HepG2 (cell line): ENCODE results near the gene MSI2.

Experiments
- ZC3H4 ChIP-seq: sonication (generic); formaldehyde crosslinking; IDR thresholded peaks from 2 replicates; pipeline ENCODE4 v1.4.0; 2020; ENCODE audit warnings: missing genetic modification reagents, borderline replicate concordance
- ZKSCAN1 ChIP-seq: fragments of 150-350 bp; IDR thresholded peaks from 2 replicates; pipeline ENCODE4 v1.6.1; 2014; ENCODE audit warnings: low read length
- ZNF572 ChIP-seq: sonication (generic); formaldehyde crosslinking; IDR thresholded peaks from 2 replicates; pipeline ENCODE4 v1.5.1; 2020; ENCODE audit warnings: mild to moderate bottlenecking, missing genetic modification reagents
- ZSCAN31 ChIP-seq: sonication (generic); formaldehyde crosslinking; IDR thresholded peaks from 2 replicates; pipeline ENCODE4 v1.5.0; 2020; ENCODE audit warnings: low read depth, mild to moderate bottlenecking, missing genetic modification reagents
- TF ChIP-seq, protein P1 (sequence below), 2 experiments: sonication (generic) in 1 of 2; formaldehyde crosslinking in 1 of 2; IDR thresholded peaks; 2 replicates each; pipeline versions ENCODE4 v1.5.1 to v1.6.1; 2011 to 2020; ENCODE audit warnings: borderline replicate concordance in 1 of 2, low read depth in 1 of 2, low read length in 1 of 2, mild to moderate bottlenecking in 1 of 2, missing genetic modification reagents in 1 of 2, moderate library complexity in 1 of 2
- TF ChIP-seq, protein P2 (sequence below): sonication (generic); formaldehyde crosslinking; IDR thresholded peaks from 2 replicates; pipeline ENCODE4 v1.5.0; 2020; ENCODE audit warnings: mild to moderate bottlenecking, missing genetic modification reagents, moderate library complexity
- TF ChIP-seq, protein P3 (sequence below), 2 experiments: fragments of 450-650 bp in 1 of 2; sonication (generic) in 1 of 2; formaldehyde crosslinking in 1 of 2; IDR thresholded peaks; 2 replicates each; pipeline versions ENCODE4 v1.6.1 to v1.8.0; 2016 to 2022; ENCODE audit warnings: antibody characterized with exemption in 1 of 2, mild to moderate bottlenecking in 1 of 2, missing genetic modification reagents in 1 of 2

DNA sequence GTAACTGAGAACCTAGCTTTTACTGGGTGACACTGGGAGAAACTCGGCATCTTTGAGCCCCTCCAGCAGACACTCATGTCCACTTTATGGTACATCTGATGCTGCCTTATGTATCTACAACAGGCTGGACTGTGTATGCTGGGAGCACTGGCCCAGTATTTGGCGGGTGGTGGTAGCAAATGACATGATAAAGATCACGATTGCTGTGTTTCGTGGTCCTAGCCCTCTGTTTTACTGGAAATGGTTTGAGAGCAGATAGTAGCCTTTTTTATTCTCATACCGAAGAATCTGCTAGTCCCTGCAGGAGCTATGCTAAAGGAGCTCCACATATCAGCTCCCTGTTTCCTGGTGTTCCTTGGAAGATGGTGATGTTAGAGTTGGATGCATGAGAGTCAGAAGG, 338.4 kb downstream of the MSI2 start:
- TF ChIP-seq ZNF572 (no peak), ZSCAN31 (CRISPR knock-in tag) (no peak), ZKSCAN1 (no peak), ZC3H4 (CRISPR knock-in tag) (no peak)
- TF ChIP-seq, protein P1, sequence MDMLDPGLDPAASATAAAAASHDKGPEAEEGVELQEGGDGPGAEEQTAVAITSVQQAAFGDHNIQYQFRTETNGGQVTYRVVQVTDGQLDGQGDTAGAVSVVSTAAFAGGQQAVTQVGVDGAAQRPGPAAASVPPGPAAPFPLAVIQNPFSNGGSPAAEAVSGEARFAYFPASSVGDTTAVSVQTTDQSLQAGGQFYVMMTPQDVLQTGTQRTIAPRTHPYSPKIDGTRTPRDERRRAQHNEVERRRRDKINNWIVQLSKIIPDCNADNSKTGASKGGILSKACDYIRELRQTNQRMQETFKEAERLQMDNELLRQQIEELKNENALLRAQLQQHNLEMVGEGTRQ (IDR thresholded peaks at IDR 0.05; ENCODE audit: low read depth, low read length): no peak
- TF ChIP-seq, protein P1 (CRISPR knock-in tag; IDR thresholded peaks at IDR 0.05; ENCODE audit: borderline replicate concordance): no peak
- TF ChIP-seq, protein P2, sequence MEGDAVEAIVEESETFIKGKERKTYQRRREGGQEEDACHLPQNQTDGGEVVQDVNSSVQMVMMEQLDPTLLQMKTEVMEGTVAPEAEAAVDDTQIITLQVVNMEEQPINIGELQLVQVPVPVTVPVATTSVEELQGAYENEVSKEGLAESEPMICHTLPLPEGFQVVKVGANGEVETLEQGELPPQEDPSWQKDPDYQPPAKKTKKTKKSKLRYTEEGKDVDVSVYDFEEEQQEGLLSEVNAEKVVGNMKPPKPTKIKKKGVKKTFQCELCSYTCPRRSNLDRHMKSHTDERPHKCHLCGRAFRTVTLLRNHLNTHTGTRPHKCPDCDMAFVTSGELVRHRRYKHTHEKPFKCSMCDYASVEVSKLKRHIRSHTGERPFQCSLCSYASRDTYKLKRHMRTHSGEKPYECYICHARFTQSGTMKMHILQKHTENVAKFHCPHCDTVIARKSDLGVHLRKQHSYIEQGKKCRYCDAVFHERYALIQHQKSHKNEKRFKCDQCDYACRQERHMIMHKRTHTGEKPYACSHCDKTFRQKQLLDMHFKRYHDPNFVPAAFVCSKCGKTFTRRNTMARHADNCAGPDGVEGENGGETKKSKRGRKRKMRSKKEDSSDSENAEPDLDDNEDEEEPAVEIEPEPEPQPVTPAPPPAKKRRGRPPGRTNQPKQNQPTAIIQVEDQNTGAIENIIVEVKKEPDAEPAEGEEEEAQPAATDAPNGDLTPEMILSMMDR (CRISPR knock-in tag): no peak
- TF ChIP-seq, protein P3, sequence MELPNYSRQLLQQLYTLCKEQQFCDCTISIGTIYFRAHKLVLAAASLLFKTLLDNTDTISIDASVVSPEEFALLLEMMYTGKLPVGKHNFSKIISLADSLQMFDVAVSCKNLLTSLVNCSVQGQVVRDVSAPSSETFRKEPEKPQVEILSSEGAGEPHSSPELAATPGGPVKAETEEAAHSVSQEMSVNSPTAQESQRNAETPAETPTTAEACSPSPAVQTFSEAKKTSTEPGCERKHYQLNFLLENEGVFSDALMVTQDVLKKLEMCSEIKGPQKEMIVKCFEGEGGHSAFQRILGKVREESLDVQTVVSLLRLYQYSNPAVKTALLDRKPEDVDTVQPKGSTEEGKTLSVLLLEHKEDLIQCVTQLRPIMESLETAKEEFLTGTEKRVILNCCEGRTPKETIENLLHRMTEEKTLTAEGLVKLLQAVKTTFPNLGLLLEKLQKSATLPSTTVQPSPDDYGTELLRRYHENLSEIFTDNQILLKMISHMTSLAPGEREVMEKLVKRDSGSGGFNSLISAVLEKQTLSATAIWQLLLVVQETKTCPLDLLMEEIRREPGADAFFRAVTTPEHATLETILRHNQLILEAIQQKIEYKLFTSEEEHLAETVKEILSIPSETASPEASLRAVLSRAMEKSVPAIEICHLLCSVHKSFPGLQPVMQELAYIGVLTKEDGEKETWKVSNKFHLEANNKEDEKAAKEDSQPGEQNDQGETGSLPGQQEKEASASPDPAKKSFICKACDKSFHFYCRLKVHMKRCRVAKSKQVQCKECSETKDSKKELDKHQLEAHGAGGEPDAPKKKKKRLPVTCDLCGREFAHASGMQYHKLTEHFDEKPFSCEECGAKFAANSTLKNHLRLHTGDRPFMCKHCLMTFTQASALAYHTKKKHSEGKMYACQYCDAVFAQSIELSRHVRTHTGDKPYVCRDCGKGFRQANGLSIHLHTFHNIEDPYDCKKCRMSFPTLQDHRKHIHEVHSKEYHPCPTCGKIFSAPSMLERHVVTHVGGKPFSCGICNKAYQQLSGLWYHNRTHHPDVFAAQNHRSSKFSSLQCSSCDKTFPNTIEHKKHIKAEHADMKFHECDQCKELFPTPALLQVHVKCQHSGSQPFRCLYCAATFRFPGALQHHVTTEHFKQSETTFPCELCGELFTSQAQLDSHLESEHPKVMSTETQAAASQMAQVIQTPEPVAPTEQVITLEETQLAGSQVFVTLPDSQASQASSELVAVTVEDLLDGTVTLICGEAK (IDR thresholded peaks at IDR 0.05): no peak
- TF ChIP-seq, protein P3 (CRISPR knock-in tag; IDR thresholded peaks at IDR 0.05): no peak
